Measurements from ENCODE around the gene UNCX.
"Not testable (repeated sequence)": the region's sequence is repeated elsewhere in the genome, so short reads cannot be mapped to it uniquely, and the experiment has no call there.

The UNCX gene

GRCh38 chr7:1212025-1212424 lies 20.6 kb upstream of the UNCX start:
- DNase-seq: not testable (repeated sequence)

- DNase-seq: no peak
Observed at GRCh38 chr7:1214516-1214915, 18.2 kb upstream of the UNCX start.

DNA sequence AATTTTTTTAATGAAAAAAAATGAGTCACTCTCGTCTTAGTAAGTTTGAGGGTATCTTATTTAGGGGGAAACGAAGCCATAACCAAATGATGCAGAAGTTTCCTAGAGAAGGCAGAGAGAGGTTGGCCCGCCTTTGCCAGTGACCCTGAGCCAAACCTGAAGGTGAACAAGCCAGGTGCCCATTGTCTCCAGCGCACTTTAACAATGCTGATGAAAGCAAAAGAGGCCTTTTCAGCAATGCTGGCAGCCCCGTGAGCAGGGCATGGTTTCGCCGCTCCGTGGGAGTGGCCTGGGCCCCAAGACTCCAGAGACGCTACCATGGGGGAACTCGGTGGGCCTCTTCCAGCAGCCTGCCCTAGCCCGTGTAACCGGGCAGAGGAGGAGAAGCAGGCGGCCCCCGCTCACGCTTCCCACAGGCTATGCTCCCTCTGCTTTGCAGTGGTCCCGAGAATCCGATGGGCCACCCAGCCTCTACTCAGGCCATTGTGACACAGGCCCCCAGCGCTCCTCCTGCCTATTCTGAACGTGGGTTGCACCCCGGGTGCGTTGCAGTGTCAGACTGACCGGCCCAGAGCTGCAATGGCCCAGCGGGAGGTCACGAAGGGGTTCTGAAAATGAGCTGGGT lies 14.0 kb upstream of the UNCX start:
- DNase-seq: no peak

GRCh38 chr7:1219498-1219897 lies 13.2 kb upstream of the UNCX start:
- DNase-seq: peak; percentile 46

DNA sequence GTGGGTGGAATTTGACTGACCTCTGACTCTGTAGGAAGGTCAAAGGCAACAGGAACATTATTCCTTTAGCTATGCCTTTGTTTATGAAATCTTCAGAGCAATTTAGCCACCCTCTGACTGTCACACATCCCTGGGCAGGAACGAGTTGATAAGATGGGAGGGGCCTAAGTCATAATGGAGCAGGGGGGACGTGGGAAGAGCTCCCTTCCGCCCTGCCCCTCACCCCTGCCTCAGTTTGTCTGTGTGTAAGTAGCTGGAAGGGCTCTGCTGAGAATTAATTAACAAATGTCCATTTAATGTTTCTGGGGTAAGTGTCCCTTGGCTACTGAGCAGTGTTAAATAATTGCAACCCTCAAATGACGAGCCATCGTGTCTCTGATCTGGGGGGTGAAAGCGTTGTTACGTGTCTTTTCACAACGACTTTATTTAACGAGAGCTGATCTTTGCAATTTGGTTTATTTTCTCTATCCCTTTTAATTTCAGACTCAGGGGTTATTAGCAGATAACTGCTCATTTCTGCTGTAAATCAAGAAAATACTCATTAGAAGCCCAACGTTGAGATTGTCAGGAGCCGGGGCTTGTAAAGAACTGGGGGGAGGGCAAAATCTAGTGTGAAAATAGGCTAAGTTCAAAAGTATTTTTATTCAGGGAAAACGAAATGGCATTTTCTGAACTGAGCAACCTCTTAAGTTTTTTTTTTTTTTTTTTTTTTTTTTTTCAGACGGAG lies 12.5 kb upstream of the UNCX start:
- no peak for DNase-seq

DNA sequence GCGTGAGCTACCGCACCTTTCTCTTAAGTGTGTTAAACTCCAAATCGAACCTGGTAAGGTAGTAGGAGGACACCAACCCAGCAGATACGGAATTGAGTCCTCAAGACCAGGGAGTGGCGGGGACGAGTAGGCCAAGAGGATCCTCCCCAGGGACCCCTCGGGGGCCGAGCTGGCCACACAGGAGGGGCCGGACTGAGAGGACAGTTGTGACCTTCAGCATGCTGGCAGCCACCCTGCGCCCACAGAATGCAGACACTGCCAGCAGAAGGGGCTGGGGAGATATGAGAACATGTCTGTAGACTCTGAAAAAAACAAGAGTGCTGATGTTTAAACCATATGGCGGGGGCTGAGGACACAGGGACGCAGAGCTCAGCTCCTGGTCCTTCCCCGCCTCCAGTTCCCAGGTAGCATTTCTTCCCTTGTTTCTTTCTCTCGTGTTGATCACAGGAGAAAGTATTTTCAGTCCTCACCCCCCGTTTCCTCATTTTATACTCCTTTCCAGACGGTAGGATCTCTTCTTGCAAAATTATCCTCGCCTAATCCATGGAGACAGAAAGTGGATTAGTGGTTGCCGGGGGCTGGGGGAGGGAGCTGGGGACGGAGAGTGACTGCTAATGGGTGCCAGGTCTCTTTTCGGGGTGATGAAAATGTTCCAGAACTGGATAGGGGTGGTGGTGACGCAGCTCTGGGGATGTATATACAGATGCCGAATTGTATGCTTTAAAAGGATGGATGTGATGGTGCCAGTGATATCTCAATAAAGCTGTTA lies 11.5 kb upstream of the UNCX start:
- no peak for DNase-seq

DNA sequence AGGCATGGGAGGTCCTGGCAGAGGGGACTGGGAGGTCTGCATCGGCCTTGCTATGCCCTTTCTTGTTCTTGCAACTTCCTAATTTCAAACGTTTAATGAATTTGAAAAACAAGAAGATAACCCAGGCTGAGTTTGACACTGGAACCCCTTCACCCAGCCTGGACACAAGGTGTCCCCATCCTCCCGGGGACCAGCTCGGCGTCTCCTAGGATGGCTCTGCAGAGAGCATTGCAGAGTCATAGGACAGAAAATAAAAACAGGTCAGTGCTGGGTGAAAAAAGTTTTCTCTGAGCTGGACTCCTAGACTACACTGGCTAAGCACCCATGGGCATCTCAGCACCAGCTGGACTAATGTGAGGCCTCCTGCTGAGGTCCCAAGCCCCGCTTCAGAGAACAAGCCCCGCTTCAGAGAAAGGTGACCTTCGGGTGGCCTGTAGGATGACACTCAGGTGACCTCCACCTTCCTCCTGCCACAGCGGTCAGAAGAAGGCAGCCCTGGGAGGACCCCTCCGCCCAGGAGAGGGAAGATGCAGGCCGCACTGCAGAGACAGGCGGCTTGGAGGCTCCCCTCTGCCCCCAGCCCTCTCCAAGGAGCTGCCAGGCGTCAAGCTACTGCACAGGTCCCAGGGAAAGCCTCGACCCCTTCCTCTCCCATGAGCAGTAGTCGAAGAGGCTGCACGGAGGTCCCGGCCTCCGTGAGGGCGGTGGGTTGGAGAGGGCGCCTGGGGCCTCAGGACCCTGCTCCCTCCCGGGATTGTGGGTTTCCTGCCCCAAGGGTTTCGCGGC lies 9.3 kb upstream of the UNCX start:
- peak; percentile 44 for DNase-seq

GRCh38 chr7:1224086-1224716 lies 8.5 kb upstream of the UNCX start:
- peak; percentile 81 for DNase-seq

GRCh38 chr7:1225030-1225429 lies 7.6 kb upstream of the UNCX start:
- no peak for DNase-seq

DNA sequence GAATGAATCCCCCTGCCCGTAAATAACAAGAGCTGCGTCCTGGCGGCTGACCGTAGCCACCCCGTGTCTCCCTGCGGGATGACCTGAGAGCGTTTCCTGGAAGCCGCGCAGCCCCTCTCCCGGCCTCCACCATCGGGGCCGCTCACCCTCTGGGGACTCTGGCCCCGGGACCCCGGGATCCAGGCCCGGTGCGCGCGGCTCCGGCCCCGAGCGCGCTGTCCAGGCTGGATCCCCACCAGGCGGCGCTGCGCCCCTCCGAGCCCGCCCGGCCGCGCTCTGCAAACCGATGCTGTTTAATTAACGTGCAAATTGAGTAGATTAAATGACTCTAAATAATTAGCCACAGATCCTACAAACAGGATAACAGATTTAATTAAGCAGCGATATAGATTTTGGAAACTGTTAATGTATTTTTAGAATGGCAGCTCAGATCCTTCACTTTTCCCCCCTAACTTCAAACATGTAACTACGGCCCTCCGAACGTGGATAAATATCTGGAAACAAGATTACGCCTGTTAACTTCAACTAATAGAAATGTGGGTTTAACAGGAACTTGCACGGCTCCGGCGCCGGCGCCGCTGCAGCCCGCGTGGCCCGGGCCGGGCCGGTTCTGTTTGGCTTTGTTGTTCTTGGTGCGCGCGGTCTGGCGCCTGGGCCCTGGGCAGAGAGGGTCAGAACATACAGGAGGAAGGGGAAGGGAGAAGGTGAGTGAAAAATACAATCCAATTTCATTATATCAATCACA lies 7.1 kb upstream of the UNCX start:
- peak; percentile 82 for DNase-seq

DNA sequence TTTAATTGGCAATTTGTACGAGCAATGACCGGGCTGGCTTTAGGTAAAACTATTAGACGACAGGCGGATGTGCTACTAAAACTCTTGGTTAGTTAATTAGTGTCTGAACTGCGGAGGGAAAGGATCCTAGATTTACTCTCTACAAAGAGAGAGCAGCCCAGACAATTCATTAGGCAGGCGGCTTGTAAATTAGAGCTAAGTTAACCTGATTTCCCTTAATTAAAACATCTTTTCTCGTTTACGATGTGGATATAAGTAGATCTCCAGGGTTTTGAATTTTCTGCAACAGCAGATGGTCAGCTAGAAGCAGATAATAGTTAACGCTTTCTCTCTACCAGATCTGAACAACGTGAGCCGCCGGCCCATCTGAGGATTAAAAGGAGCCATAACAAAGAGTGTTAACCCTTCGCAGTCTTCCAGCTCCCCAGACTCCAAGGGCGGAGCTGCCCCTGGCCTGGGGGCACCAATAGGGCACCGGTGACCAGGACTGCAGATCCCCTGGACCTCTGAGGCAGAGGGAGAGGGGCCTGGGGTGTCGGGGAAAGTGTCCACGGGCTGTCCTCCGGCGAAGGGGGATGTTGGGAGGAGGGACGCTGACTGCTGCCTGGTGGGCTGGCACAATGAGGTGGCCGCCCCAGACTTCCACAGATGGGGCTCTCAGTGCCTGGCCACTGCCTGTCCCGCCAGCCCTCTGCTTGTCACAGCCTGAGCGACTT lies 6.3 kb upstream of the UNCX start:
- DNase-seq: no peak

- peak; percentile 66 for DNase-seq
Observed at GRCh38 chr7:1227071-1227804, 5.4 kb upstream of the UNCX start.

DNA sequence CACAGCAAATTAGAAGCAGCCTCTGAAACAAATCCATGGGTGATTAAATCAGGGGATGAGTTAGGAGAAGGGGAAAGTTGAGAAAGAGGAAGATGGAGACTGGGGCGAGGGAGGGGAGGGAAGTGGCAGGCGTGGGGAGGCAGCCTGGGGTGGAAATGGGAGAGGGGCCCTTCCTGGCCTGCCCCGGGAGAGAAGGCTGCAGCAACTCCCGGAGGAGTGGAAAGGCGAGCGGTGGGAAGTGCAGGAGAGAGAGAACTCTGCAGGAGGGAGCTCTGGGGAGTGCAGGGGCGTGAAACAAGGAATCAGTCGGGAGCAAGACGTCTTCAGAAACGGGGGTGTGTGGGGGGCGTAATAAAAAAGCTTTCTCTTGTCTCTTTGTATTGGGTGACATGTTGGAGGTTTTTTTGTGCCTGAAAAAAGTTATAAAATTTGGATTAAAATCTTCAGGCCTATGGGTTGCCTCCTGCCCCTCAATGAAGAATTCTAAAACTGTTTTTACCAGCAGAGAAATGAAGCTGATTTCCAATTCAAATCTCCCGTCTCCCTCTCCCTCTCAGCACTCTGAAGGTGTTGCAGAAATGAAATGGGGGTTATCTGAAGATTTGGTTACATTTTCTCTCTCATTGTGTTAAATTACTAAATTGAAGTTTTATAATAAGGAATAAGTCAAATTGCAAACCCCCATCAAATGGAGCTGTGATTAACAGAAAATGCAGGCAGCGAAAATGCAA lies 4.7 kb upstream of the UNCX start:
- DNase-seq: peak; percentile 61

DNA sequence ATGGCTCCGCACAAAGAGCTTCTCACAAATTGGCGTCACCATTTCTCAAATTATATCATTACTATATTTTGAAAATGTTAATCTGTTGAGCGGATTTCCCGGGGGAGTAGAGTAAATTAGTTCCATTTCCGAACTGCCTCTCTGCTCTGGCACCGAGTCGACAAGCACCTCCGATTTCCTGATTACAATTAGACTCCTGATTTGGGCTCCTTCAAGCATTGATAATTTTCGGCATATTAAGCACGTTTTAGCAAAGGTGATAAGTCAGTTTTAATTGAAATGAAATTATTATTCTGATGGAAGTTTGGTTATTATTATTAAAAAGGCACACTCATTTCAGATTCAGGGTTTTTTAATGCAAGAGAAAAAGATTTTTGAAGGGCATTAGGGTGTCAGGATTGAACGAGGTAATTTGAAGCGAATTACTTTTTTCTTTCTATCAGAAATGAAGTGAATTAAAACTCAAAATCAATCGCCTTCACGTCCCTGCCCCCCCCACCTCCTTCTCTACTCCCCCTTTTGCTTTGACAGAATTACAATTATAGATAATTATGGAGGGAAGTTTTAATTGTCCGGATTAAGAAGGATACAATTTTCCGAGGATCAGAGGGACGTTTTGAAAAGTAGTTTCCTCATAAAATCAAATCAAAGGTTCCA lies 4.0 kb upstream of the UNCX start:
- DNase-seq: no peak

- DNase-seq: peak; percentile 61
Observed at GRCh38 chr7:1229202-1229947, 3.3 kb upstream of the UNCX start.

DNA sequence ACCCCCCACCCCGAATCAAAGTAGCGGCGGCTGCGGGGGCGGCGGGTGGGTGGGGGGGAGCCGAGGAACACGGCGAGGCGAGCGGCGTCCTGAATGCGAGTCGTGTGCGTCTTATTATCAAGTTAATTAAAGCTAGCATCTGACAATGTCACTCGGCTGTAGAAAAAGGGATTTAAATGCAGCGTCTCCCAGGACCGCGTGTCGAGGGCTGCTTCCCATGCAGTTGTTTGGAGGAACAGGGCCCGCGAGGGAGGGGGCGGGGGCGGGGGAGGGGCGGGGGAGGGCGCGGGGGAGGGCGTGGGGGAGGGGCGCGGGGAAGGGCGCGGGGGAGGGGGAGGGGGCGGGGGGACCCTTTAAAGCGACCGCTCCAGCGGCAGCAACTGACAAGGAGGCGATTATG lies 2.7 kb upstream of the UNCX start:
- no peak for DNase-seq

DNA sequence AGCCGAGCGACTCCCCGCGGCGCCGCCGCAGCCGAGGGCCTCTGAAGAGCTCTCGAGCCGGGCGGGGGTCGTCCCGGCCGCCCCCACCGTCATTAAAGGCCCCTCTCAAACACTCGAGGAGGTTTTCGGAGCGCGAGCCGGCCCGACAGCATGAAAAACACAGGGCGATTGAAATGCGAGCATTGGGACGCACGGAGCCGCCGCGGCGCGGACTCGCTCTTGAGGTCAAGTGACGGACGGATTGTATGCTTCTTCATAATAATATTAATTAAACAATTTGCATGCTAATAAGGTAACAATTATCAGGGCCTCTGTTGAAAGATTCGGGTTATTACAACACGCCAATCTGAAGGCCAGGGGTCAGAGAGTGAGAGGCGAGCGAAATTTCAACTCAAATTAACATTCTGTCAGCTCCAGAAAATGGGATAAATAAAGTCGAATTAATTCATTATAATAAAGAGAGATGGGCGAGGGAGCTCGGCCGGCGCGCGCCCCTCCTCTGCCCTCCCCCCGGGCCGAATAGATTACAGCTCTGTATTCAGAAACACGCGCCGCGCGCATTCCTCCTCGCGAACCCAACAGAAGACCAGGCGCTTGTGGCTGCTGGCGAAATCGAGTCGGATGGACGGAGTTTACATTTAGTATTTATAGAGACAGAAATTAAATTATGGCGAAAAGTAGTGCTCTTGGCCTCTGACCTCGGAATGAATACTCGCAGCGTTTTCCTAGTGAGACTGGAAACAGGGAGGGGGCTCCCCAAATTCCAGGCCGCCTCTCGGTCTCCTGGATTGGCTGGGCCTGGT lies 2.1 kb upstream of the UNCX start:
- peak; percentile 75 for DNase-seq

All from right kidney (tissue), 1 donor.